ENCODE results near the gene ANKS1A. TPM values are rescaled to one million over a fixed set of nuclear protein-coding genes. Genes with fewer than 3 reads are reported as not detected.
A peak's percentile ranks its signal among the peaks of the same experiment; 100 is the strongest.

The ANKS1A gene
- total RNA-seq, 1 donor from 2014 or later: 17.2 TPM

- Mint-ChIP-seq H3K4me1 (ENCODE audit: low read depth) (peaks cover 29% of the 10 kb centered on the region), H3K4me3 (ENCODE audit: unreplicated experiment) (no peak overlapping the region), H3K36me3 (ENCODE audit: low read depth) (no peaks in the 10 kb centered on the region), H3K27me3 (ENCODE audit: low read depth) (no peaks in the 10 kb centered on the region), H3K9me3 (ENCODE audit: low read depth) (no peaks in the 10 kb centered on the region), H3K27ac (ENCODE audit: unreplicated experiment) (peak overlapping the region; percentile 82)
- no peak for DNase-seq (ENCODE audit: low spot score)
- no peak for TF ChIP-seq CTCF (IDR thresholded peaks at IDR 0.05)
Measured at GRCh38 chr6:34950849-34951248, 61.8 kb downstream of the ANKS1A start.

- H3K27ac Mint-ChIP-seq (ENCODE audit: unreplicated experiment): no peak overlapping the region
- no peak overlapping the region for H3K4me3 Mint-ChIP-seq (ENCODE audit: unreplicated experiment)
Measured at GRCh38 chr6:34951731-34952130, 62.7 kb downstream of the ANKS1A start.

GRCh38 chr6:34953061-34954025, 64.3 kb downstream of the ANKS1A start:
- no peak for DNase-seq (ENCODE audit: low spot score)

More at GRCh38 chr6:34951731-34952130, 62.7 kb downstream of the ANKS1A start:
- no peak for DNase-seq (ENCODE audit: low spot score)
- no peak for TF ChIP-seq CTCF (IDR thresholded peaks at IDR 0.05)
- no peaks in the 10 kb centered on the region for H3K27me3 Mint-ChIP-seq (ENCODE audit: low read depth)
- peaks cover 31% of the 10 kb centered on the region for H3K4me1 Mint-ChIP-seq (ENCODE audit: low read depth)
- H3K9me3 Mint-ChIP-seq (ENCODE audit: low read depth): no peaks in the 10 kb centered on the region
- no peaks in the 10 kb centered on the region for H3K36me3 Mint-ChIP-seq (ENCODE audit: low read depth)

GRCh38 chr6:34955442-34955841, 66.4 kb downstream of the ANKS1A start:
- Mint-ChIP-seq H3K4me1 (ENCODE audit: low read depth) (peaks cover 26% of the 10 kb centered on the region), H3K27me3 (ENCODE audit: low read depth) (no peaks in the 10 kb centered on the region), H3K4me3 (ENCODE audit: unreplicated experiment) (no peak overlapping the region), H3K36me3 (ENCODE audit: low read depth) (no peaks in the 10 kb centered on the region), H3K9me3 (ENCODE audit: low read depth) (no peaks in the 10 kb centered on the region), H3K27ac (ENCODE audit: unreplicated experiment) (no peak overlapping the region)
- no peak for TF ChIP-seq CTCF (IDR thresholded peaks at IDR 0.05)
- DNase-seq (ENCODE audit: low spot score): no peak

More at GRCh38 chr6:34953061-34954025, 64.3 kb downstream of the ANKS1A start:
- peaks cover 30% of the 10 kb centered on the region for H3K4me1 Mint-ChIP-seq (ENCODE audit: low read depth)
- H3K9me3 Mint-ChIP-seq (ENCODE audit: low read depth): no peaks in the 10 kb centered on the region
- H3K27me3 Mint-ChIP-seq (ENCODE audit: low read depth): no peaks in the 10 kb centered on the region
- peak overlapping the region; percentile 6 for H3K27ac Mint-ChIP-seq (ENCODE audit: unreplicated experiment)
- no peaks in the 10 kb centered on the region for H3K36me3 Mint-ChIP-seq (ENCODE audit: low read depth)
- TF ChIP-seq CTCF (IDR thresholded peaks at IDR 0.05): no peak
- H3K4me3 Mint-ChIP-seq (ENCODE audit: unreplicated experiment): no peak overlapping the region

- Mint-ChIP-seq H3K36me3 (ENCODE audit: low read depth) (no peaks in the 10 kb centered on the region), H3K4me1 (ENCODE audit: low read depth) (peaks cover 14% of the 10 kb centered on the region), H3K4me3 (ENCODE audit: unreplicated experiment) (no peak overlapping the region), H3K27me3 (ENCODE audit: low read depth) (no peaks in the 10 kb centered on the region), H3K9me3 (ENCODE audit: low read depth) (no peaks in the 10 kb centered on the region), H3K27ac (ENCODE audit: unreplicated experiment) (no peak overlapping the region)
- no peak for DNase-seq (ENCODE audit: low spot score)
- no peak for TF ChIP-seq CTCF (IDR thresholded peaks at IDR 0.05)
Measured at GRCh38 chr6:34957231-34957783, 68.3 kb downstream of the ANKS1A start.

Data from chondrocyte (in vitro differentiated cells).